MM.1S (cell line): ENCODE measurements around the gene CENPS.

Experiments used
- DNase-seq: peaks from one replicate; pipeline ENCODE4 v3.0.0-alpha.2; 2015
- H2AFZ ChIP-seq: fragments of 300-600 bp; sonication (generic); 2 replicates; pipeline ENCODE4 v1.6.0; 2016; ENCODE audit warnings: antibody characterized with exemption, low read length
- H3F3A ChIP-seq: fragments of 300-600 bp; sonication (generic); 2 replicates; pipeline ENCODE4 v1.6.1; 2016; ENCODE audit warnings: mild to moderate bottlenecking, antibody characterized with exemption, low read length, moderate library complexity, mixed read lengths; ENCODE audit not compliant: insufficient read depth
- H3K27ac ChIP-seq: fragments of 300-600 bp; sonication (generic); 2 replicates; pipeline ENCODE4 v1.5.1; 2016; ENCODE audit warnings: mild to moderate bottlenecking, low read length
- H3K27me3 ChIP-seq: fragments of 300-600 bp; sonication (generic); replicated peaks from 2 replicates; pipeline ENCODE4 v1.6.0; 2016; ENCODE audit warnings: low read length; ENCODE audit not compliant: insufficient read depth
- H3K36me3 ChIP-seq: fragments of 300-600 bp; sonication (generic); replicated peaks from 2 replicates; pipeline ENCODE4 v1.6.1; 2016; ENCODE audit warnings: mild to moderate bottlenecking, low read length, mixed read lengths; ENCODE audit not compliant: insufficient read depth
- H3K4me1 ChIP-seq: fragments of 300-600 bp; sonication (generic); 2 replicates; pipeline ENCODE4 v1.6.1; 2016; ENCODE audit warnings: low read length, mixed read lengths
- H3K4me2 ChIP-seq: fragments of 300-600 bp; sonication (generic); 2 replicates; pipeline ENCODE4 v1.6.0; 2016; ENCODE audit warnings: low read depth, low read length
- H3K4me3 ChIP-seq: fragments of 300-600 bp; sonication (generic); 2 replicates; pipeline ENCODE4 v1.5.1; 2016; ENCODE audit warnings: low read length, mixed read lengths
- H3K79me2 ChIP-seq: fragments of 300-600 bp; sonication (generic); 2 replicates; pipeline ENCODE4 v1.6.1; 2016; ENCODE audit warnings: mixed run types, low read length, mixed read lengths
- H3K9ac ChIP-seq: fragments of 300-600 bp; sonication (generic); 2 replicates; pipeline ENCODE4 v1.6.1; 2016; ENCODE audit warnings: low read length, mixed read lengths
- H3K9me2 ChIP-seq: fragments of 300-600 bp; sonication (generic); replicated peaks from 2 replicates; pipeline ENCODE4 v1.6.1; 2016; ENCODE audit warnings: mild to moderate bottlenecking, low read length, mixed read lengths; ENCODE audit not compliant: insufficient read depth
- H3K9me3 ChIP-seq: fragments of 300-600 bp; sonication (generic); replicated peaks from 2 replicates; pipeline ENCODE4 v1.6.1; 2016; ENCODE audit warnings: mild to moderate bottlenecking, low read length, mixed read lengths; ENCODE audit not compliant: insufficient read depth
- H4K20me1 ChIP-seq: fragments of 300-600 bp; sonication (generic); 2 replicates; pipeline ENCODE4 v1.6.1; 2016; ENCODE audit warnings: mild to moderate bottlenecking, low read length, moderate library complexity, mixed read lengths; ENCODE audit not compliant: insufficient read depth
- CTCF ChIP-seq: fragments of 300-600 bp; sonication (generic); IDR thresholded peaks from 2 replicates; pipeline ENCODE4 v1.5.1; 2016; ENCODE audit warnings: antibody characterized with exemption, low read length, mixed read lengths
- EZH2 ChIP-seq: fragments of 300-600 bp; sonication (generic); optimal IDR thresholded peaks from 2 replicates; pipeline ENCODE3; 2017; ENCODE audit warnings: low read depth, mild to moderate bottlenecking, antibody characterized with exemption, low read length, mixed read lengths
- EZH2phosphoT487 ChIP-seq: fragments of 300-600 bp; sonication (generic); IDR thresholded peaks from 2 replicates; pipeline ENCODE4 v1.6.1; 2018; ENCODE audit warnings: antibody characterized with exemption, low read length

Gene CENPS

GRCh38 chr1:10384219-10384618 lies 46.0 kb upstream of the CENPS start:
- no peaks in the 10 kb centered on the region for H4K20me1 ChIP-seq
- no peaks in the 10 kb centered on the region for H3K4me1 ChIP-seq
- H3K79me2 ChIP-seq, result no peaks in the 10 kb centered on the region
- H3K9me2 ChIP-seq, result no peaks in the 10 kb centered on the region
- no peak for DNase-seq
- TF ChIP-seq EZH2phosphoT487 (no peak), EZH2 (no peak), CTCF (no peak)
- H3K9me3 ChIP-seq, result no peaks in the 10 kb centered on the region
- no peak overlapping the region for H3K27ac ChIP-seq
- no peak overlapping the region for H2AFZ ChIP-seq
- no peak overlapping the region for H3K4me2 ChIP-seq
- no peaks in the 10 kb centered on the region for H3F3A ChIP-seq
- H3K4me3 ChIP-seq, result no peak overlapping the region
- H3K36me3 ChIP-seq, result no peaks in the 10 kb centered on the region
- no peaks in the 10 kb centered on the region for H3K27me3 ChIP-seq
- no peak overlapping the region for H3K9ac ChIP-seq

- H4K20me1 ChIP-seq, result no peaks in the 10 kb centered on the region
- no peaks in the 10 kb centered on the region for H3K27me3 ChIP-seq
- H3F3A ChIP-seq, result no peaks in the 10 kb centered on the region
- no peak for DNase-seq
- H3K9me2 ChIP-seq, result no peaks in the 10 kb centered on the region
- no peak for TF ChIP-seq EZH2
- H3K4me3 ChIP-seq, result no peak overlapping the region
- H3K79me2 ChIP-seq, result no peaks in the 10 kb centered on the region
- H3K9ac ChIP-seq, result no peak overlapping the region
- H3K4me1 ChIP-seq, result no peaks in the 10 kb centered on the region
- no peak overlapping the region for H3K27ac ChIP-seq
- H3K9me3 ChIP-seq, result no peaks in the 10 kb centered on the region
- H3K36me3 ChIP-seq, result no peaks in the 10 kb centered on the region
- H2AFZ ChIP-seq, result no peak overlapping the region
- H3K4me2 ChIP-seq, result no peak overlapping the region
Observed at GRCh38 chr1:10386761-10387676, 43.2 kb upstream of the CENPS start.

- no peak overlapping the region for H3K9ac ChIP-seq
- no peak overlapping the region for H3K4me2 ChIP-seq
- no peaks in the 10 kb centered on the region for H3K9me3 ChIP-seq
- H3F3A ChIP-seq, result no peaks in the 10 kb centered on the region
- H3K9me2 ChIP-seq, result no peaks in the 10 kb centered on the region
- H3K4me3 ChIP-seq, result no peak overlapping the region
- no peaks in the 10 kb centered on the region for H4K20me1 ChIP-seq
- H2AFZ ChIP-seq, result no peak overlapping the region
- no peaks in the 10 kb centered on the region for H3K79me2 ChIP-seq
- no peaks in the 10 kb centered on the region for H3K27me3 ChIP-seq
- peak overlapping the region; percentile 5; the same call in 1 of the 2 replicates for H3K27ac ChIP-seq
- H3K4me1 ChIP-seq, result no peaks in the 10 kb centered on the region
- H3K36me3 ChIP-seq, result no peaks in the 10 kb centered on the region
- peak; percentile 11 for DNase-seq
- TF ChIP-seq EZH2 (no peak), CTCF (no peak), EZH2phosphoT487 (no peak)
Observed at GRCh38 chr1:10387677-10388386, 42.4 kb upstream of the CENPS start.

GRCh38 chr1:10388387-10388715 lies 41.9 kb upstream of the CENPS start:
- H3K4me1 ChIP-seq, result no peaks in the 10 kb centered on the region
- H3K4me2 ChIP-seq, result no peak overlapping the region
- no peaks in the 10 kb centered on the region for H4K20me1 ChIP-seq
- H3K9ac ChIP-seq, result no peak overlapping the region
- H3K27me3 ChIP-seq, result no peaks in the 10 kb centered on the region
- no peaks in the 10 kb centered on the region for H3K9me2 ChIP-seq
- H3K27ac ChIP-seq, result no peak overlapping the region
- TF ChIP-seq EZH2phosphoT487, result no peak
- TF ChIP-seq EZH2, result no peak
- no peak for TF ChIP-seq CTCF
- no peaks in the 10 kb centered on the region for H3K79me2 ChIP-seq
- H3K9me3 ChIP-seq, result no peaks in the 10 kb centered on the region
- no peak overlapping the region for H3K4me3 ChIP-seq
- DNase-seq, result no peak
- no peak overlapping the region for H2AFZ ChIP-seq
- H3K36me3 ChIP-seq, result no peaks in the 10 kb centered on the region
- H3F3A ChIP-seq, result no peaks in the 10 kb centered on the region
